ENCODE data around the gene MOK. TPM values are rescaled to one million over a fixed set of nuclear protein-coding genes. Genes with fewer than 3 reads are reported as not detected.
"Not testable (repeated sequence)": the region's sequence is repeated elsewhere in the genome, so short reads cannot be mapped to it uniquely, and the experiment has no call there.

MOK gene
- total RNA-seq, 4 donors from 2014 or later: 38.6 to 57.7 (median 45.2) TPM

- H3K27me3 ChIP-seq: no peaks in the 10 kb centered on the region
- no peak for DNase-seq
- H3K9me3 ChIP-seq: no peaks in the 10 kb centered on the region
- no peaks in the 10 kb centered on the region for H3K4me1 ChIP-seq
- H3K4me3 ChIP-seq (replicated peaks in 1 of 3): no peak overlapping the region
- no peak overlapping the region for H3K27ac ChIP-seq
- peaks cover 4 to 5% of the 10 kb centered on the region in 2 donors for H3K36me3 ChIP-seq
- TF ChIP-seq POLR2A (IDR thresholded peaks at IDR 0.05): no peak
- TF ChIP-seq, protein P1, sequence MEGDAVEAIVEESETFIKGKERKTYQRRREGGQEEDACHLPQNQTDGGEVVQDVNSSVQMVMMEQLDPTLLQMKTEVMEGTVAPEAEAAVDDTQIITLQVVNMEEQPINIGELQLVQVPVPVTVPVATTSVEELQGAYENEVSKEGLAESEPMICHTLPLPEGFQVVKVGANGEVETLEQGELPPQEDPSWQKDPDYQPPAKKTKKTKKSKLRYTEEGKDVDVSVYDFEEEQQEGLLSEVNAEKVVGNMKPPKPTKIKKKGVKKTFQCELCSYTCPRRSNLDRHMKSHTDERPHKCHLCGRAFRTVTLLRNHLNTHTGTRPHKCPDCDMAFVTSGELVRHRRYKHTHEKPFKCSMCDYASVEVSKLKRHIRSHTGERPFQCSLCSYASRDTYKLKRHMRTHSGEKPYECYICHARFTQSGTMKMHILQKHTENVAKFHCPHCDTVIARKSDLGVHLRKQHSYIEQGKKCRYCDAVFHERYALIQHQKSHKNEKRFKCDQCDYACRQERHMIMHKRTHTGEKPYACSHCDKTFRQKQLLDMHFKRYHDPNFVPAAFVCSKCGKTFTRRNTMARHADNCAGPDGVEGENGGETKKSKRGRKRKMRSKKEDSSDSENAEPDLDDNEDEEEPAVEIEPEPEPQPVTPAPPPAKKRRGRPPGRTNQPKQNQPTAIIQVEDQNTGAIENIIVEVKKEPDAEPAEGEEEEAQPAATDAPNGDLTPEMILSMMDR (IDR thresholded peaks at IDR 0.05): no peak
- WGBS, 2 donors: 87 to 90% methylated on average over 7 of the region's 7 CpGs
- intact Hi-C loops (cut with DNase I): no loop called here
Measured at GRCh38 chr14:102333390-102333789, 28.4 kb upstream of the MOK start.

GRCh38 chr14:102330806-102331205, 25.8 kb upstream of the MOK start:
- TF ChIP-seq, protein P1 (IDR thresholded peaks at IDR 0.05): no peak
- TF ChIP-seq POLR2A (IDR thresholded peaks at IDR 0.05): no peak
- Histone ChIP-seq H3K27me3 (no peaks in the 10 kb centered on the region), H3K27ac (no peak overlapping the region), H3K36me3 (peaks cover 8 to 13% of the 10 kb centered on the region in 2 donors), H3K4me1 (no peaks in the 10 kb centered on the region), H3K9me3 (no peaks in the 10 kb centered on the region), H3K4me3 (replicated peaks in 1 of 3) (no peak overlapping the region)
- 96% methylated on average over 8 of the region's 8 CpGs for WGBS, 2 donors
- no peak for DNase-seq
- intact Hi-C loops (cut with DNase I): no loop called here

DNA sequence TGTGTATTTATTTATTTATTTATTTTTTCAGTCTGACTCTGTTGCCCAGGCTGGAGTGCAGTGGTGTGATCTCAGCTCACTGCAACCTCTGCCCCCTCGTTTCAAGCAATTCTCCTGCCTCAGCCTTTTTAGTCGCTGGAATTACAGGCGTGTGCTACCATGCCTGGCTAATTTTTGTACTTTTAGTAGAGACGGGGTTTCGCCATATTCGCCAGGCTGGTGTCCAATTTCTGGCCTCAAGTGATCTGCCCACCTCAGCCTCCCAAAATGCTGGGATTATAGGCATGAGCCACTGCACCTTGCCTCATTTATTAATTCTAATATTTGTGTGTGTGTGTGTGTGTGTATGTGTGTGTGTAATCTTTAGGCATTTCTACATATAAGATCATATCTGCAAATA, 24.4 kb upstream of the MOK start:
- peak; percentile 53 to 61 for DNase-seq
- intact Hi-C loops (cut with DNase I); H3K9me3 ChIP-seq; H3K4me1 ChIP-seq; H3K4me3 ChIP-seq (replicated peaks in 1 of 3); H3K27me3 ChIP-seq: not testable (repeated sequence)
- peak overlapping the region in 1 of 3 donors; percentile 15 for H3K27ac ChIP-seq
- H3K36me3 ChIP-seq: peaks cover 8 to 16% of the 10 kb centered on the region in 2 donors
- whole genome bisulfite sequencing, 2 donors: 43 to 56% methylated on average over 6 of the region's 6 CpGs

DNA sequence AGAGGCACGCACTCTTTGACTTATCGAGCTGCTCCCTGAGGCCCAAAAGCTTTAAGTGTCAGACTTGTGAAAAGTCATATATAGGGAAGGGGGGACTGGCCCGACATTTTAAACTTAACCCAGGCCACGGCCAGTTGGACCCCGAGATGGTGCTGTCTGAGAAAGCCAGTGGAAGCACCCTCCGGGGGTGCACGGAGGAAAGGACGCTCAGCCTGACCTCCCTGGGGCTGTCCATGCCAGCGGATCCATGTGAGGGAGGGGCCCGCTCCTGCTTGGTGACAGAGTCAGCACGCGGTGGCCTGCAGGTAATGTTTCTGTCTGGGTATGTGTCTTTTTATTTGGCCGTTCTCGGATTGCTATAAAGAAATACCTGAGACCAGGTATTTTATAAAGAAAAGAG, 21.6 kb upstream of the MOK start:
- no peak for DNase-seq
- Histone ChIP-seq H3K9me3 (no peaks in the 10 kb centered on the region), H3K4me3 (replicated peaks in 1 of 3) (no peak overlapping the region), H3K27ac (no peak overlapping the region), H3K36me3 (peaks cover 4 to 12% of the 10 kb centered on the region in 2 donors), H3K27me3 (no peaks in the 10 kb centered on the region), H3K4me1 (no peaks in the 10 kb centered on the region)
- WGBS, 2 donors: 93 to 95% methylated on average over 14 of the region's 14 CpGs
- TF ChIP-seq POLR2A (IDR thresholded peaks at IDR 0.05): no peak
- TF ChIP-seq, protein P1 (IDR thresholded peaks at IDR 0.05): no peak
- intact Hi-C loops (cut with DNase I): no loop called here

DNA sequence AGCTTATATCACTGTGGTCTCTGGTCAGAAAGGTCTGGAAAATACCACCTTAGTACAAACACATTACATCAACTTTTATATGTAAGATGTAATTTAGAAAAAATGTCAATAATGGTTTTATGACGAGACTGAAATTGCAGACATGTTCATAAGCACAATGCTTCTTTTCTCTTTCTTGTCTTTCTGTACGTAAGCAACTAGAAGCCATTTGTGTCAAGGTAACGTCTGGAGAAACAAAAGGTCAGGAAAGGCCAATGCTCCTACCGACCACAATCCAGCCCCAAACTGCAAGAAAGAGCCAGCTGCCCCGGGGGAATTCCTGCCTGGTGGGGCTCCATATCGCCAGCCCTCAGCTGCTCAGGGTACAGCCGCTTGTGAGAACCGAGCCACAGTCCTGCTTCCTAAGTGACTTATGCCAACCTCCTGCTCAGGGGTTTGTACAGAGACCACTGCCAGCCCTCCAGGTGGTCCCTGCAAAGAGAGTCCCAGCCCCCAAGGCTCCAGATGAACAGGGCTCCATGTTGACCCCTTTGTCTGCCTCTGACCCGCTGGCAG, 20.9 kb upstream of the MOK start:
- Histone ChIP-seq H3K4me1 (peaks cover 0 to 2% of the 10 kb centered on the region in 2 donors), H3K4me3 (replicated peaks in 1 of 3) (no peak overlapping the region), H3K36me3 (peaks cover 4 to 11% of the 10 kb centered on the region in 2 donors), H3K9me3 (no peaks in the 10 kb centered on the region), H3K27me3 (no peaks in the 10 kb centered on the region), H3K27ac (no peak overlapping the region)
- DNase-seq: no peak
- intact Hi-C loops (cut with DNase I): no loop called here
- WGBS, 2 donors: 81 to 87% methylated on average over 9 of the region's 9 CpGs
- TF ChIP-seq, protein P1 (IDR thresholded peaks at IDR 0.05): no peak
- TF ChIP-seq POLR2A (IDR thresholded peaks at IDR 0.05): no peak
